Heart left ventricle (tissue), 16 donors: ENCODE data around the gene RASEF. TPM values are rescaled to one million over a fixed set of nuclear protein-coding genes. Genes with fewer than 3 reads are reported as not detected.
A peak's percentile ranks its signal among the peaks of the same experiment; 100 is the strongest.

ENCODE experiments used
- ATAC-seq, 4 donors: fragments of 200-7000 bp; cut with Tn5 transposase; one replicate each; pipeline ENCODE4 v1.9.1; 2020 to 2022; ENCODE audit warnings: moderate library complexity in 4 of 4, mild to moderate bottlenecking in 3 of 4, moderate number of reproducible peaks in 1 of 4
- DNase-seq, 5 donors: peaks; one replicate each; pipeline ENCODE4 v3.0.0-alpha.2; 2020
- H3K27ac ChIP-seq, 12 donors: fragments of 200-600 bp; sonication (generic) in 4 of 12; one replicate each; pipeline versions ENCODE4 v1.5.0 to v1.8.0; 2016 to 2022; ENCODE audit warnings: mild to moderate bottlenecking in 2 of 12
- H3K27me3 ChIP-seq, 9 donors: fragments of 200-600 bp; sonication (generic) in 2 of 9; one replicate each; pipeline versions ENCODE4 v1.5.1 to v1.8.0; 2016 to 2022; ENCODE audit warnings: mild to moderate bottlenecking in 3 of 9
- H3K36me3 ChIP-seq, 9 donors: fragments of 200-600 bp; sonication (generic) in 2 of 9; one replicate each; pipeline versions ENCODE4 v1.5.0 to v1.8.0; 2018 to 2022; ENCODE audit warnings: mild to moderate bottlenecking in 2 of 9
- H3K4me1 ChIP-seq, 12 donors: fragments of 200-600 bp; sonication (generic) in 4 of 12; one replicate each; pipeline versions ENCODE4 v1.5.0 to v1.8.0; 2016 to 2022; ENCODE audit warnings: mild to moderate bottlenecking in 3 of 12
- H3K4me3 ChIP-seq, 12 donors: fragments of 200-600 bp; sonication (generic) in 4 of 12; one replicate each; pipeline versions ENCODE4 v1.5.0 to v1.8.0; 2017 to 2022; ENCODE audit warnings: mild to moderate bottlenecking in 9 of 12, moderate library complexity in 4 of 12
- H3K9me3 ChIP-seq, 12 donors: fragments of 200-600 bp; sonication (generic) in 4 of 12; one replicate each; pipeline versions ENCODE4 v1.5.0 to v1.8.0; 2016 to 2022; ENCODE audit warnings: mild to moderate bottlenecking in 1 of 12
- POLR2A ChIP-seq, 2 donors: fragments of 450-650 bp; IDR thresholded peaks; one replicate each; pipeline ENCODE4 v1.6.1; 2017; ENCODE audit warnings: antibody characterized with exemption in 2 of 2, mild to moderate bottlenecking in 2 of 2, moderate library complexity in 2 of 2
- WGBS, 4 donors: extraction: QIAGEN DNeasy Blood & Tissue Kit in 2 of 4; methylation state at CpG; one replicate each; pipeline versions ENCODE4 v1.1.5 to v1.1.7; 2013 to 2018; 5-methylcytosine and 5-hydroxymethylcytosine counted together
- intact Hi-C, 10 donors: fragments of 100-400 bp; cut with DNase I; formaldehyde crosslinking; loops; one replicate each; pipeline versions ENCODE4 v1.11.1 to v1.14.2; 2022
- polyA plus RNA-seq, 2 donors: library from polyadenylated mRNA; stranded (reverse); fragments of 200-250 nt; gene quantifications; one replicate each; pipeline ENCODE4 v1.2.3, GENCODE V29; 2013
- total RNA-seq, 9 donors: library from RNA; depleted of rRNA in 2 of 9; stranded (reverse); fragments of >200 nt in 2 of 9; fragmentation: NEBNext Ultra II Directional in 3 of 9; extraction: Animal tissue kit (Norgen Biotek cat#: 25700) in 3 of 9; gene quantifications; one replicate each; pipeline versions ENCODE4 v1.1.0 to v1.2.4, GENCODE V29; 2016 to 2023
- TF ChIP-seq, protein P1 (sequence below), 12 donors: fragments of 200-600 bp; sonication (generic) in 4 of 12; IDR thresholded peaks; one replicate each; pipeline versions ENCODE4 v1.5.0 to v1.8.0; 2018 to 2022; ENCODE audit warnings: antibody characterized with exemption in 12 of 12, mild to moderate bottlenecking in 5 of 12
- donor health status: ischemic (EF 13 %, LVEDD 7.1; RV severe dilation, severe dysfunction).
- donor health status: healthy with polysubstance abuse.
- donor health status: DM: no; HTN: yes; CAD: no.
- donor health status: DM: no; HTN: no; CAD: no.
- donor health status: ischemic (EF 25% LVEDD 6.9; RV normal size, moderate dysfunction).
- donor health status: ischemic (EF 25% LVEDD 5.7; RV mildly dilated, moderate dysfunction).
- donor health status: healthy.
- donor health status: DM: yes; HTN: yes; CAD: no.
- donor health status: ischemic (EF 35%, LVEDD 5.7; RV mildly dilated, moderate dysfunction).
- donor health status: nonischemic (EF 11% LVEDD 7.7; RV severe dilation, severe dysfunction).
- donor health status: DM: yes; HTN: yes; CAD: no.
- donor health status: PGD.
- donor health status: ischemic (EF 29% LVEDD 5.4; RV normal size, mild dysfunction).
- donor health status: nonischemic (EF 23%, LVEDD 6.1; RV moderate dilation, normal function).

RASEF gene
- total and polyA plus RNA-seq, 11 donors: 0.05 to 0.20 (median 0.08) TPM; not detected in 4

DNA sequence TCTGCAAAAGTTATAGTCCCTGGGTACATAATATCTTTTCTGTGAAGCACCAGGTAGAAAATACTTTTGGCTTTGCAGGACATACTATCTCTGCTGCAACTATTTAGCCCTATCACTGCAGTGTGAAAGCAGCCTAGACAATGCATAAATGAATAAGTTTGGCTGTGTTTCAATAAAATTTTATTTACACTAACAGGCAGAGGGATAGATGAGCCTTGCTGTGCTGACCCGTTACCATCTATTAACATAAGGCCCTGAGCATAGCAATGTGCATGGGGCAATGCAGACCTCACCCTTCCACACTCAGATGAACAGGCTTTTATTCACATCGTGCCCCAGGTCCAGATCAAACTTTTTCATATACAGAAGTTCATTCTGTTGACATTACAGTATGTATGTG, 27.8 kb downstream of the RASEF start:
- Histone ChIP-seq H3K27me3 (no peaks in the 10 kb centered on the region), H3K4me1 (no peaks in the 10 kb centered on the region), H3K36me3 (no peaks in the 10 kb centered on the region), H3K4me3 (no peak overlapping the region), H3K9me3 (no peaks in the 10 kb centered on the region), H3K27ac (no peak overlapping the region)
- DNase-seq (no peak), ATAC-seq (no peak)
- no peak for TF ChIP-seq POLR2A (IDR thresholded peaks at IDR 0.05)
- TF ChIP-seq, protein P1, sequence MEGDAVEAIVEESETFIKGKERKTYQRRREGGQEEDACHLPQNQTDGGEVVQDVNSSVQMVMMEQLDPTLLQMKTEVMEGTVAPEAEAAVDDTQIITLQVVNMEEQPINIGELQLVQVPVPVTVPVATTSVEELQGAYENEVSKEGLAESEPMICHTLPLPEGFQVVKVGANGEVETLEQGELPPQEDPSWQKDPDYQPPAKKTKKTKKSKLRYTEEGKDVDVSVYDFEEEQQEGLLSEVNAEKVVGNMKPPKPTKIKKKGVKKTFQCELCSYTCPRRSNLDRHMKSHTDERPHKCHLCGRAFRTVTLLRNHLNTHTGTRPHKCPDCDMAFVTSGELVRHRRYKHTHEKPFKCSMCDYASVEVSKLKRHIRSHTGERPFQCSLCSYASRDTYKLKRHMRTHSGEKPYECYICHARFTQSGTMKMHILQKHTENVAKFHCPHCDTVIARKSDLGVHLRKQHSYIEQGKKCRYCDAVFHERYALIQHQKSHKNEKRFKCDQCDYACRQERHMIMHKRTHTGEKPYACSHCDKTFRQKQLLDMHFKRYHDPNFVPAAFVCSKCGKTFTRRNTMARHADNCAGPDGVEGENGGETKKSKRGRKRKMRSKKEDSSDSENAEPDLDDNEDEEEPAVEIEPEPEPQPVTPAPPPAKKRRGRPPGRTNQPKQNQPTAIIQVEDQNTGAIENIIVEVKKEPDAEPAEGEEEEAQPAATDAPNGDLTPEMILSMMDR (IDR thresholded peaks at IDR 0.05): no peak
- intact Hi-C loops: no loop called here
- WGBS, 4 donors: 90 to 93% (median 91%) methylated on average over 2 of the region's 2 CpGs

DNA sequence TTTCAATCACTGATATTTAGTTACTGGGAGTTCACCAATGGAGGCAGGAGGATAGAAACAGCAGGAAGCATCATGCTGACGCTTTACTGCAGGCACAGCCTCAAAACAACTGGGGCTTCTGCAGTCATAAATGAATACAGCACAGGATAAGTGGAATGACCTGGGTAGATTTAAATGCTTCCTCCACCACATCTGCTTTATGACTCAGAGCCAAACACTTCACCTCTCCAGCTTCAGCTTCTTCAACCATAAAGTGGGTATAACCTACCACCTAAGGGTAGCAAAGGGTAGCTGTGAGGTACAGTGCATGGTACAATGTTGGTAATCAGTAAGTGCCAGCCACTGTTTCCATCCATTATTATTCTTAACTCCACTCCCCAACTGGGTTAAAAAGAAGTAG, 28.4 kb downstream of the RASEF start:
- H3K27me3 ChIP-seq: no peaks in the 10 kb centered on the region
- 50 to 86% (median 67%) methylated on average over 1 of the region's 1 CpG for WGBS, 4 donors
- no peaks in the 10 kb centered on the region for H3K4me1 ChIP-seq
- ATAC-seq: peak in 1 of 4 donors; percentile 37
- no peaks in the 10 kb centered on the region for H3K36me3 ChIP-seq
- DNase-seq: no peak
- H3K9me3 ChIP-seq: no peaks in the 10 kb centered on the region
- no peak overlapping the region for H3K4me3 ChIP-seq
- TF ChIP-seq POLR2A (IDR thresholded peaks at IDR 0.05): no peak
- TF ChIP-seq, protein P1 (IDR thresholded peaks at IDR 0.05): no peak
- intact Hi-C loops: no loop called here
- no peak overlapping the region for H3K27ac ChIP-seq

DNA sequence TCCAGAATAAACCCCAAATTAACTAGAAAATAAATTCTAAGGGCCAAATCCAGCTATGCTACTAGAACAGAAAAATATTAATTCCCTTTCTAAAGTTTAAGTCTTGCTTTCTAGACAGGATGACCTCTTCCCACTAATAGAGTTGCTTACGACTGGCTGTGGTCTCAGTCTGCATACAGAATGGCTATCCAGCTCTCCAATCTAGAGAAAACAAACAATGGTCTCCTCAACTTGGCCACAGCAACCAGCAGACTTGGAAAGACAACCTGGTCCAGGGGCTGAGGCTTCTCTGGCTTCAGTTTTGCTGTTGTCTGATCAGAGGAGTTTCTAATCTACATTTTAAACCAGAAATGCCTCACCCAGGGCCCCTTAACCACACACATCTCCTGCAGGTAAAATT, 28.9 kb downstream of the RASEF start:
- intact Hi-C loops: no loop called here
- Histone ChIP-seq H3K27me3 (no peaks in the 10 kb centered on the region), H3K36me3 (no peaks in the 10 kb centered on the region), H3K4me3 (no peak overlapping the region), H3K4me1 (no peaks in the 10 kb centered on the region), H3K27ac (no peak overlapping the region), H3K9me3 (no peaks in the 10 kb centered on the region)
- DNase-seq: no peak
- no peak for TF ChIP-seq POLR2A (IDR thresholded peaks at IDR 0.05)
- TF ChIP-seq, protein P1 (IDR thresholded peaks at IDR 0.05): no peak
- ATAC-seq: no peak
- 52 to 68% (median 60%) methylated on average over 1 of the region's 1 CpG for WGBS, 4 donors

DNA sequence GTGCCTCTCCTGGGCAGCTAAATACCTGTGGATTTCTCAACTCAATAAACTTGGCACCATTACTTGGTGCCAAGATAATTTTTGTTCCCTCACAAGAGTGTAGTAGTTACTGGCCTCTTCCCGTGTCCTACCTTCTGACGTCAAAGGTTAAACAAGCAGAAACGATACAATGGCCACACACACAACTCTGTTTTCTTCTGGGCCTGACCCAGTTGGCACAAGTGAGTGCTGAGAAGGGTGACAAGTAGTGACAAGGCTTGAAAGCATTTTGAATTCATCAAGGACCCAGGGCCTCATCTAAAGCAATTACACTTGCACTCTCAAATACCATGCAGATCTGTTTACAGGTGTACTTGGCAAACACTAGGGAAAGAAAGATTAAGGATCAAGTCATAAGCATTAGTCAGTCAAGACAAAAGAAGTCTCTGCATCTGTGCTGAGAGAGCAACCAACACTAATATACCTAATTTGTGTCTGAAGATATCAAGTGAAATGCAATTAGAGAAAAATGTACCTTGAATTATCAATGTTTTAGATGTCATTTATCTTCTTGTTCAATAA, 30.8 kb downstream of the RASEF start:
- no peaks in the 10 kb centered on the region for H3K27me3 ChIP-seq
- no peaks in the 10 kb centered on the region for H3K4me1 ChIP-seq
- no peak overlapping the region for H3K27ac ChIP-seq
- H3K9me3 ChIP-seq: no peaks in the 10 kb centered on the region
- WGBS, 4 donors: 35 to 57% (median 47%) methylated on average over 3 of the region's 3 CpGs
- intact Hi-C loops: no loop called here
- DNase-seq (no peak), ATAC-seq (no peak)
- no peak for TF ChIP-seq POLR2A (IDR thresholded peaks at IDR 0.05)
- TF ChIP-seq, protein P1 (IDR thresholded peaks at IDR 0.05): no peak
- no peaks in the 10 kb centered on the region for H3K36me3 ChIP-seq
- no peak overlapping the region for H3K4me3 ChIP-seq
